HG03066 (cell line): Measurements from ENCODE around the gene KCNQ1.

ENCODE experiments used
- ATAC-seq: cut with Tn5 transposase; IDR thresholded peaks from one replicate; pipeline ENCODE4 v1.9.1; 2021; ENCODE audit warnings: low read depth; ENCODE audit not compliant: unreplicated experiment

KCNQ1 gene

GRCh38 chr11:2881076-2881980 is 436.5 kb downstream of the KCNQ1 start:
- no peak for ATAC-seq

- no peak for ATAC-seq
Observed at GRCh38 chr11:2881981-2882375, 437.2 kb downstream of the KCNQ1 start.

- ATAC-seq: no peak
Observed at GRCh38 chr11:2882396-2883110, 437.7 kb downstream of the KCNQ1 start.

- ATAC-seq: no peak
Observed at GRCh38 chr11:2883640-2883978, 438.8 kb downstream of the KCNQ1 start.

GRCh38 chr11:2883979-2884815 is 439.4 kb downstream of the KCNQ1 start:
- no peak for ATAC-seq

GRCh38 chr11:2885017-2885677 is 440.3 kb downstream of the KCNQ1 start:
- ATAC-seq: peak; percentile 4

GRCh38 chr11:2885678-2886081 is 440.9 kb downstream of the KCNQ1 start, which contains the start of gene CDKN1C:
Gene CDKN1C (minus strand): TSS chr11:2885775. CDS start chr11:2885456, 319 bp downstream.
- peak; percentile 80 for ATAC-seq

GRCh38 chr11:2886191-2886894 is 441.5 kb downstream of the KCNQ1 start:
- ATAC-seq: no peak

GRCh38 chr11:2886936-2887335 is 442.1 kb downstream of the KCNQ1 start:
- no peak for ATAC-seq

- no peak for ATAC-seq
Observed at GRCh38 chr11:2887515-2888195, 442.8 kb downstream of the KCNQ1 start.

GRCh38 chr11:2888266-2888968 is 443.6 kb downstream of the KCNQ1 start:
- no peak for ATAC-seq

GRCh38 chr11:2889362-2890273 is 444.8 kb downstream of the KCNQ1 start:
- ATAC-seq: no peak

- ATAC-seq: no peak
Observed at GRCh38 chr11:2890466-2891294, 445.9 kb downstream of the KCNQ1 start.

GRCh38 chr11:2891326-2892214 is 446.8 kb downstream of the KCNQ1 start:
- no peak for ATAC-seq

GRCh38 chr11:2892215-2892966 is 447.6 kb downstream of the KCNQ1 start:
- ATAC-seq: no peak
